Lower lobe of right lung (tissue), 2 donors: ENCODE results near the gene BOD1. TPM values are rescaled to one million over a fixed set of nuclear protein-coding genes. Genes with fewer than 3 reads are reported as not detected.

Source experiments
- ATAC-seq, 2 donors: fragments of 200-7000 bp; cut with Tn5 transposase; one replicate each; pipeline ENCODE4 v1.9.1; 2020 to 2022; ENCODE audit warnings: mild to moderate bottlenecking in 2 of 2, moderate library complexity in 2 of 2
- DNase-seq: peaks from one replicate; pipeline ENCODE4 v3.0.0-alpha.2; 2020
- H3K27ac ChIP-seq: fragments of 200-600 bp; one replicate; pipeline ENCODE4 v1.8.0; 2022
- H3K27me3 ChIP-seq: fragments of 200-600 bp; one replicate; pipeline ENCODE4 v1.8.0; 2022; ENCODE audit warnings: low read depth
- H3K36me3 ChIP-seq: fragments of 200-600 bp; one replicate; pipeline ENCODE4 v1.8.0; 2022; ENCODE audit warnings: mild to moderate bottlenecking
- H3K4me1 ChIP-seq: fragments of 200-600 bp; one replicate; pipeline ENCODE4 v1.8.0; 2022
- H3K4me3 ChIP-seq: fragments of 200-600 bp; one replicate; pipeline ENCODE4 v1.8.0; 2022; ENCODE audit warnings: mild to moderate bottlenecking
- H3K9me3 ChIP-seq: fragments of 200-600 bp; one replicate; pipeline ENCODE4 v1.8.0; 2022
- intact Hi-C: fragments of 100-400 bp; cut with DNase I; formaldehyde crosslinking; loops from one replicate; pipeline ENCODE4 v1.11.0; 2022
- total RNA-seq: library from RNA; stranded (reverse); fragmentation: NEBNext Ultra II Directional; extraction: Animal tissue kit (Norgen Biotek cat#: 25700); gene quantifications from one replicate; pipeline ENCODE4 v1.2.1, GENCODE V29; 2021
- TF ChIP-seq, protein P1 (sequence below): fragments of 200-600 bp; IDR thresholded peaks from one replicate; pipeline ENCODE4 v1.8.0; 2022; ENCODE audit warnings: antibody characterized with exemption, mild to moderate bottlenecking
- donor health status: DM: no; HTN: yes; CAD: no; lungs with severe emphysema.

The BOD1 gene
- total RNA-seq, 1 donor from 2014 or later, result 35.0 TPM

DNA sequence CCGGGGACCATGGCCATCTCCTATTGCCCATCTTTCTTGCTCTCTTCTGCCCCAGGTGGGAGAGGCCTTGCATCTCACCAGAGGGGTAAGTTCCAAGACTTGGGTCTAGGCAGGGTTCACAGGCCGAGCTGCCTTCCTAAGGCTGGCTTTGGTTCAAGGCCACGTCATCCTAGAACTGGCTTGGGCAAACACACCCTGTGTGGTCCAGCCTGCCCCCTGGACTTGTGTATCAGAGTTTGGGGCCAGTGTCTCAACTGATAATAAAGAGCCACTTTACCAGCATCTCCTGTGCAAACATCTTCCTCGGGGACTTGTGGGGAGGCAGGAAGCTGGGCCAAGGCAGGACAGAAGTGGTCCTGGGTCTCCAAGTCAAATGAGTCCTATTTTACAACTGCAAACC, 17.8 kb downstream of the BOD1 start:
- DNase-seq (no peak), ATAC-seq (no peak)
- intact Hi-C loops, result no loop called here
- no peaks in the 10 kb centered on the region for H3K36me3 ChIP-seq
- H3K27ac ChIP-seq, result no peak overlapping the region
- peaks cover 3% of the 10 kb centered on the region for H3K9me3 ChIP-seq
- no peak overlapping the region for H3K4me3 ChIP-seq
- TF ChIP-seq, protein P1, sequence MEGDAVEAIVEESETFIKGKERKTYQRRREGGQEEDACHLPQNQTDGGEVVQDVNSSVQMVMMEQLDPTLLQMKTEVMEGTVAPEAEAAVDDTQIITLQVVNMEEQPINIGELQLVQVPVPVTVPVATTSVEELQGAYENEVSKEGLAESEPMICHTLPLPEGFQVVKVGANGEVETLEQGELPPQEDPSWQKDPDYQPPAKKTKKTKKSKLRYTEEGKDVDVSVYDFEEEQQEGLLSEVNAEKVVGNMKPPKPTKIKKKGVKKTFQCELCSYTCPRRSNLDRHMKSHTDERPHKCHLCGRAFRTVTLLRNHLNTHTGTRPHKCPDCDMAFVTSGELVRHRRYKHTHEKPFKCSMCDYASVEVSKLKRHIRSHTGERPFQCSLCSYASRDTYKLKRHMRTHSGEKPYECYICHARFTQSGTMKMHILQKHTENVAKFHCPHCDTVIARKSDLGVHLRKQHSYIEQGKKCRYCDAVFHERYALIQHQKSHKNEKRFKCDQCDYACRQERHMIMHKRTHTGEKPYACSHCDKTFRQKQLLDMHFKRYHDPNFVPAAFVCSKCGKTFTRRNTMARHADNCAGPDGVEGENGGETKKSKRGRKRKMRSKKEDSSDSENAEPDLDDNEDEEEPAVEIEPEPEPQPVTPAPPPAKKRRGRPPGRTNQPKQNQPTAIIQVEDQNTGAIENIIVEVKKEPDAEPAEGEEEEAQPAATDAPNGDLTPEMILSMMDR, result no peak
- H3K27me3 ChIP-seq, result no peaks in the 10 kb centered on the region
- H3K4me1 ChIP-seq, result no peaks in the 10 kb centered on the region

DNA sequence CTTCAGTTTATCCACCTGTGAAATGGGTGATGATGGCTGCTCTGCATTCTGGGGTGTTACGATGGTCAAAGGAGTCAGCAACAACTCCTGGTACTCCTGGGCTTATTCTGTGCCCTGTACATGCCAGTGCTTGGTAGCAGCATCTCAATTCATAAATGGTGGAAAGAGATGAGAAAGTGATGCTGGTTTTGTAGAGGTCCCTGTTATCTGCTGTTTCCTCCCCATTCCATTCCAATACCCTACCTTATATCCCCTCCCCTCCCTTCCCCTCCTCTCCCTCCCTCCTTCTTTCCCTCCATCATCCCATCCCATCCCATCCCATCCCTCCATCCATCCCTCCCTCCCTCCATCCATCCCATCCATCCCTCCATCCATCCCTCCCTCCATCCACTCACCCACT, 19.1 kb downstream of the BOD1 start:
- Histone ChIP-seq H3K4me1 (no peaks in the 10 kb centered on the region), H3K27me3 (no peaks in the 10 kb centered on the region), H3K36me3 (no peaks in the 10 kb centered on the region), H3K9me3 (peaks cover 16% of the 10 kb centered on the region), H3K4me3 (no peak overlapping the region), H3K27ac (no peak overlapping the region)
- ATAC-seq, result no peak
- no peak for DNase-seq
- TF ChIP-seq, protein P1, result no peak
- intact Hi-C loops, result no loop called here

DNA sequence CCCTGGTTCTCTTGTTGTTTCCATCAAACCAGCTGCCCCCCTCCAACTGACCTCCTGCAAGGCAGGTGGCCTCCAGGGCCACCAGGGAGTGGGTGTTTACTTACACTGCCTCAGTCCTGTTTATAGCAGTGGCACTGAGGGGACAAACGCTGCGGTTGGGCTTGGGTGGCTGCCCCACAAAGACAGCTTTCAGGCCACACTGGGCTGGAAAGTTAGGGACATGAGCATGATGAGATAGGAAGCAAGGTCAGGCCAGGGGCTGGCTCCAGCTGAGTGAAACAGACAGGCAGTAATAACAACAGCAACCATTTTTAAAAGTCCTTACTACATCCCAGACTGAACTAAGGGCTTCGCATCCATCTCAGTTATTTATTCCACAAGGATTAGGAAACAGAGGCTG, 20.6 kb downstream of the BOD1 start:
- no peaks in the 10 kb centered on the region for H3K4me1 ChIP-seq
- peaks cover 24% of the 10 kb centered on the region for H3K9me3 ChIP-seq
- no peak for DNase-seq
- intact Hi-C loops, result no loop called here
- H3K4me3 ChIP-seq, result no peak overlapping the region
- ATAC-seq, result no peak
- TF ChIP-seq, protein P1, result no peak
- no peaks in the 10 kb centered on the region for H3K36me3 ChIP-seq
- H3K27me3 ChIP-seq, result no peaks in the 10 kb centered on the region
- H3K27ac ChIP-seq, result no peak overlapping the region

DNA sequence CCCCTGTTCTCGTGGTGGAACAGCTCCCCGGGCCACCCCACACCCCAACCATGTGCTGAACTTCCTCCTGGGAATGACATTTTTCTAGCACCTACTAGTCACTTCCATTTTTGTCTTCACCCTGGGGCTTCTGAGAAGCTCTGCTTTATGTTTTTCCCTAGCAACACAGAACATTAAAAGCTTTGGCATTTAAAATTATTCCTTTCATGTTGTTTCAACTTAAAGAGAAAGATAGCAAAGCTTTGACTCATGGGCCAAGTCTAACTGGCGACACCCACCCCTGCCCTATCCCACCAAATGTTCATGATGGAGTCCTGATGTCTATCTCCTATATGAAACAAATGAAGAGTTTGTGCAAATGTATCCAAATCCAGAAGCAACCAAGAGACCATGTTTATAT, 22.4 kb downstream of the BOD1 start:
- Histone ChIP-seq H3K27me3 (no peaks in the 10 kb centered on the region), H3K9me3 (peaks cover 24% of the 10 kb centered on the region), H3K36me3 (no peaks in the 10 kb centered on the region), H3K27ac (no peak overlapping the region), H3K4me3 (no peak overlapping the region), H3K4me1 (no peaks in the 10 kb centered on the region)
- TF ChIP-seq, protein P1, result no peak
- DNase-seq, result no peak
- no peak for ATAC-seq
- intact Hi-C loops, result no loop called here

DNA sequence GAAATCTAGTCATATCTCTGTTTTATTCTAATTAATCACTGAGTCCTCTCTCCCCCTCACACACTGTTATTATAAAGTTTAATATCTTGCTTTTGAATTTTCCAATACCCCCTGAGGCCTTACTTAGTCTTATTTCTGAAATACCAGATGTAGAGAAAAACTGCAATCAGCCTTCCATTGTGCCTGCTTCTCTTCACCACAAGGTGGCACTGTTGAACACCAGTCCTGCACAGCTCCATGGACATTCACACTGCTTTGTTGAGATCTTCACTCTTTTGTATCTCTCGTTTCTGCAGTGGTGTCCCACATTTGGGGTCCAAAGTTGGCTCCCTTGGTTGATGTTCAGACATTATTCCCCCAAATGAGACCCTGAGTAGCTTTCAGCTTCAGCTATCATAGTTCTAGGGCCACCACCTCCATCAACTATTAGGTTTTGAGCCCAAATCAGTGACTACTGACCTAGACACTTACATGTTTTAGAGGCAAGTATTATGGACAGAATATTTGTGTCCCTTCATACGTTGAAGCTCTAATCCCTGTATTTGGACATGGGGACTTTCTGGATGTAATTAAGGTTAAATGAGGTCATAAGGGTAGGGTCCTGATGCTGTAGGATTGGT, 24.3 kb downstream of the BOD1 start:
- Histone ChIP-seq H3K27ac (no peak overlapping the region), H3K36me3 (no peaks in the 10 kb centered on the region), H3K4me1 (no peaks in the 10 kb centered on the region), H3K4me3 (no peak overlapping the region), H3K27me3 (no peaks in the 10 kb centered on the region), H3K9me3 (peaks cover 24% of the 10 kb centered on the region)
- DNase-seq, result no peak
- intact Hi-C loops, result no loop called here
- TF ChIP-seq, protein P1, result peak; percentile 39
- no peak for ATAC-seq
